Omental fat pad (tissue), 4 donors: Measurements from ENCODE around the gene HOXA5. TPM values are rescaled to one million over a fixed set of nuclear protein-coding genes. Genes with fewer than 3 reads are reported as not detected.

Source experiments
- ATAC-seq: fragments of 150-250 bp; one replicate; pipeline ENCODE4 v1.9.1; 2016; ENCODE audit warnings: mild to moderate bottlenecking, moderate library complexity; ENCODE audit not compliant: low FRiP score
- DNase-seq: peaks from one replicate; pipeline ENCODE4 v3.0.0-alpha.2; 2019; ENCODE audit warnings: low spot score
- CTCF ChIP-seq, 3 donors: fragments of 450-650 bp; IDR thresholded peaks; one replicate each; pipeline ENCODE4 v1.5.1; 2016 to 2017; ENCODE audit warnings: antibody characterized with exemption in 3 of 3, mild to moderate bottlenecking in 3 of 3, moderate library complexity in 2 of 3
- total RNA-seq, 4 donors: library from RNA; depleted of rRNA; stranded (reverse); fragments of >200 nt; gene quantifications; one replicate each; pipeline ENCODE4 v1.1.0, GENCODE V29; 2016

HOXA5 gene
- total RNA-seq, 4 donors from 2014 or later, result 10.4 to 39.4 (median 26.5) TPM

- ATAC-seq (no peak), DNase-seq (no peak)
- no peak for TF ChIP-seq CTCF (IDR thresholded peaks at IDR 0.05)
Observed at GRCh38 chr7:27101957-27102580, 41.4 kb downstream of the HOXA5 start.

GRCh38 chr7:27101171-27101956, 42.1 kb downstream of the HOXA5 start:
- TF ChIP-seq CTCF (IDR thresholded peaks at IDR 0.05), result no peak
- ATAC-seq, result no peak
- DNase-seq, result no peak

- DNase-seq (no peak), ATAC-seq (no peak)
- no peak for TF ChIP-seq CTCF (IDR thresholded peaks at IDR 0.05)
Observed at GRCh38 chr7:27100694-27101170, 42.7 kb downstream of the HOXA5 start.

GRCh38 chr7:27099453-27100370, 43.8 kb downstream of the HOXA5 start:
- no peak for ATAC-seq

GRCh38 chr7:27098578-27099451, 44.7 kb downstream of the HOXA5 start:
- no peak for TF ChIP-seq CTCF (IDR thresholded peaks at IDR 0.05)
- DNase-seq (no peak), ATAC-seq (no peak)

More at GRCh38 chr7:27099453-27100370, 43.8 kb downstream of the HOXA5 start:
- no peak for TF ChIP-seq CTCF (IDR thresholded peaks at IDR 0.05)
- no peak for DNase-seq
